AG08395 (cell line): Measurements from ENCODE around the gene DUSP15.
"Not testable (repeated sequence)": the region's sequence is repeated elsewhere in the genome, so short reads cannot be mapped to it uniquely, and the experiment has no call there.

Source experiments
- DNase-seq: peaks from one replicate; pipeline ENCODE4 v3.0.0; 2012; ENCODE audit warnings: mixed read lengths, low spot score

DUSP15 gene, protein sequence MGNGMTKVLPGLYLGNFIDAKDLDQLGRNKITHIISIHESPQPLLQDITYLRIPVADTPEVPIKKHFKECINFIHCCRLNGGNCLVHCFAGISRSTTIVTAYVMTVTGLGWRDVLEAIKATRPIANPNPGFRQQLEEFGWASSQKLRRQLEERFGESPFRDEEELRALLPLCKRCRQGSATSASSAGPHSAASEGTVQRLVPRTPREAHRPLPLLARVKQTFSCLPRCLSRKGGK

DNA sequence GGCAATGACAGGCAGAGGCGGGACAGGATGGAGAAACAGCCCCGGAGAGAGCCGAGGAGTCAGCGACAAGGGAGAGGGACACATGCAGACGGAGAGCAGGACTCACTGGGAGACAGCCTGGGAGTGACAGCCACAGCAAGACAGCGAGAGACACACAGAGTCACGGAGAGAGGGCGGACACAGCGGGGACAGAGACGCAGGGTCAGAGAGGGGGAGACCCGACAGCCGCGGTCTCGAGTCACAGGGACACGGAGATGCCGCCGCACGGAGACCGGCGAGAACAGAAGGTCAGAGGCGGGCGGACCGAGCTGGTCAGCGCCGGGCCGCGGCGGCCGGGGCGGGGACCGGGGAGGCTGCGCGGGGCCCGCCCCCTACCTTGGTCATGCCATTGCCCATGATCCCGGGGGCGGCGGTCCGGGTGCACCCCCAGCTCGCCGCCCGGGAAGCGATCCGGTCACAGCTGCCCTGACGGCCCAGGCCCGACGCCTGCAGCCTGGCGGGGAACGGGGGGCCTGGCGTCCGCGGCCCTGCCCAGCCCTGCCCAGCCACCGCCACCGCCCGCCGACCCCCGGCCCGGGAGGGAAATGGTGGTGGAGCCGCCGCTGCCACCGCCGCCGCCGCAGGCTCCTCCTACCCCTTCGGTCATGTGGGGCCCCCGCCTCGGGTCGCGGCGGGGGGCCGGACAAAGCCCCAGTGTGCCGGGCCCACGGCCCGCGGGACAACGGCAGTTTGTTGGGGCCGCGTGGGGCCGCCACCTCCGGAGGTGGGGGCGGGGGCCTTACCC, at the start of gene DUSP15, which contains the start of gene TTLL9:
TSS of gene DUSP15 (minus strand) at position 586 of the 784 bp plus-strand sequence. CDS start at position 396, 190 bp downstream.
TSS of gene TTLL9 (plus strand) at position 693 of the 784 bp plus-strand sequence. CDS start 493 bp downstream, outside the sequence.
- DNase-seq = peak; percentile 31

- DNase-seq = no peak
These were observed 49.3 kb upstream of the DUSP15 start for GRCh38 chr20:31919410-31920155.

GRCh38 chr20:31918466-31919105, 48.3 kb upstream of the DUSP15 start:
- no peak for DNase-seq

DNA sequence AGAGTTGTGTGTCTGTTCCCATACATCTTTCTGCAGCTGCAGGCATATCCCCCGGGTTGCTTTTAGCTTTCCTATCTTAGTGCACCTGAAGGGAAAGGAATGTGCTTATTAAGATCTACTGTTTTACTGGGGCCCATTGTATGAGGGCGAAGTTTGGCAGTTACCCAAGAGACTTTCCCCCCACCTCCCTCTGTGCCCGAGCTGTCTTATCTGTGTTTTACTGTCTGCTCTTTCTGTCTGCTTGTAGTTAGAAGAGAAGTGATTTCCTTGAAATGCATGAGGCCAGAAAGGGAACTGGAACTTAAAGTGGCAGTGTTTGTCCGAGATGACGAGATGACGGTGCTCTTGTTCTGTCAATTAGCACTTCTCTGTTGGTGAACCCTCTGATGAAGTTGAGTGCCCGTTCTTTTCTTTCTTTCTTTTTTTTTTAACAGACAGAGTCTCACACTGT, 47.7 kb upstream of the DUSP15 start:
- DNase-seq = not testable (repeated sequence)

DNA sequence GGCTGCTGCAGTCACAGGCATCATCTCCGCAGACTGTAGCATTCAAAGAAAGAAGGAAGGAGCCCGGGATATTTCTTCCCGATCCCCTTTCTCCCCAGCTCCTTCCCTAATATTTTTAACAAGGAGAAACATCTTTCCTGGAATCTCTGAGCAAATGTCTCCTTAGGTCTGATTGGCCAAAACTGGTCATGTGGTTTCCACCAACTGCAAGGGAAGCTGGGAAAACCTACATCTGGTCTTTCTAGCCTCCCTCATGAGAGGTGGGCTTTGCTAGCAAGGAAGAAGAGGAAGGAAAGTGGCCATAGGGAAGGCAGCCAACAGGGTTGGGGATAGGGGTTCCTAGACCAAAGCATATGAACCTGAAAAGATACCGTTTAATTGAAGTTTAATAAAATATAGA, 46.4 kb upstream of the DUSP15 start:
- no peak for DNase-seq

GRCh38 chr20:31915491-31916280, 45.4 kb upstream of the DUSP15 start:
- no peak for DNase-seq

GRCh38 chr20:31914170-31914569, 43.8 kb upstream of the DUSP15 start:
- no peak for DNase-seq

DNA sequence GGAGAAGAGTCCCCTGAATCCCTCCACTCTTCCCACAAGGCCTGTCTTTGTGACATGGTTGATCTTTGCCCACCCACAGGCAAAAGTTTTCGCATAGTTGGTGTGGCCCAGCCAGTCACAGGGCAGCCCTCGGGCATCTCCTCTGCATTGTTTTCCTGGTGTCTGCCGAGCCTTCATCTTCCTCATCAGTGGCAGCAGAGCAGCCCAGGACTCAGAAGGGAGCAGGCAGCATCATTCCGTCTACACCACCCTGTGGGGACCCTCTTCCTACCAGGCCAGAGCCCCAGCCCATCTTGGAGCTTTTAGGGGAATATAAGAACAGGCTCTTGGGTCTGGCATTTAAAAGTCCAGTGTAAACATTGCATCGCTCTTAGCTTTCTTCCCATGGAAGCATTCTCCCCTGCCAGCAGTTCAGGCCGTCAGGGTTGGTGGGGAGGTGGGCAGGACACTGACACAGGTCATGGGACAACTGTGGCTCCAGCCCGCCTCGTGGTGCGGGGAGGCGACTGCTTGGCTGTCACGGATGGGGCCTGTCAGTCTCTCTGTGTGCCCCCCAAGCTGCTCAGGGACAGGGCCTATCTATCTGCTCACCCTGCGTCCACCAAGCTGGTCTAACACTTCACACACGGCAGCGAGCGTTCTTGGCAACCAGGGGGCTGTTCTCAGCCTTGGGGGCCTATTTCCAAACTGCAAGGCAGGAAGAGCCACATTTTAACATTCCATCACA, 43.3 kb upstream of the DUSP15 start:
- DNase-seq = no peak

- DNase-seq = no peak
These were observed 39.9 kb upstream of the DUSP15 start for GRCh38 chr20:31910071-31910803.

GRCh38 chr20:31909253-31910070, 39.1 kb upstream of the DUSP15 start:
- no peak for DNase-seq

GRCh38 chr20:31908424-31908823, 38.1 kb upstream of the DUSP15 start:
- DNase-seq = no peak

DNA sequence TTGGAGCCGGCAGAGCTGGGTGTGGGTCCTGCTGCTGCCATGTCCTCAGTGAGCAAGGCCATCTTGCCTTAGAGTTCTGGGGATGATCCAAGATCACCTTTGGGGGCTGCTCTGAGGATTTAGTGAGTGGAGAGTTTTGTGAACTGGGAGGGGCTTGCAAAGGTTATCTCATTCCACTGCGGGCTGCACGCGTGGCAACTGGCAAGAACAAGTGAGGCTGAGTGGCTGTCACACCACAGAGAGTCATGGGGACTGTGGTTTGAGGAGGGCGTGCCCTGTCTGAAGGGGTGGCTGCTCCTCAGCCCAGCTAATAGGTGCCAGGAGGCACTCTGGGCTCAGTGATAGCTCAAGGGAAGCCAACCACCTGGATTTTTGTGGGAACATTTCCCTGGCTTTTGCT, 37.7 kb upstream of the DUSP15 start:
- DNase-seq = no peak

DNA sequence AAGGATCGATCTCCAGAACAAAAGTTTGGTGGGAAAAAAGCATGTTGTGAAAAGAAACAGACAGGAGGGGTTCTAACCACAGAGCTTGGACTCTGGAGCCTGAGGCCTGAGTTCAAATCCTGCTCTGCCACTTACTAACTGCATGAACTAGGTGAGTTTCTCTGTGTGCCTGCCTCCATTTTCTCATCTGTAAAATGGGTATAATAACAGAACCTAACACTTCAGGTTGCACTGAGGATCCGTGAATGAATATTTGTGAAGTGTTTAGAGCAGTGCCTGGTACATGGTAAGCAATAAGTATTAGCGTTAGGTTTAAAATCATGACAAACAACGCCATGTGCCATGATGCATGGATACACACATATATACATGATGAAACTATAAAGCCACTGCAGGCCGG, 36.7 kb upstream of the DUSP15 start:
- DNase-seq = no peak

GRCh38 chr20:31906001-31906400, 35.7 kb upstream of the DUSP15 start:
- DNase-seq = no peak

GRCh38 chr20:31903627-31904386, 33.5 kb upstream of the DUSP15 start:
- DNase-seq = no peak

DNA sequence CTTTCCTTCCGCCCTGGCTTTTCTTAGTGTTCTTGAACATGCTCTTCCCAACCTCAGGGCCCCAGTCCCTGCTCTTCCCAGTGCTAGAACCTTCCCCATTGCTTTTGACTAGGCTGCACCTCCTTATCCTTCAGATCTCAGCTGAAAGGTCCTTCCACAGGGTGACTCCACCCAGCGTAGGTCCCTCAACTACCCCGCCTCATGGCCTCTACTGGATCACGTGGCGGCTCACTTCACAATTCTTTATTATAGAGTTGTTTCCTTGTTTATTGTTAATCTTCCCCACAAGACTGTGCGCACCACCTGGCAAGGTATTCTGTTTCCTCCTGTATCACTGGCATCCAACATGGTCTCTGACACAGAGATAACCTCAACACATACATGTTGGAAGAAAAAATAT, 31.3 kb upstream of the DUSP15 start:
- no peak for DNase-seq

- no peak for DNase-seq
These were observed 27.2 kb upstream of the DUSP15 start for GRCh38 chr20:31897541-31897940.

DNA sequence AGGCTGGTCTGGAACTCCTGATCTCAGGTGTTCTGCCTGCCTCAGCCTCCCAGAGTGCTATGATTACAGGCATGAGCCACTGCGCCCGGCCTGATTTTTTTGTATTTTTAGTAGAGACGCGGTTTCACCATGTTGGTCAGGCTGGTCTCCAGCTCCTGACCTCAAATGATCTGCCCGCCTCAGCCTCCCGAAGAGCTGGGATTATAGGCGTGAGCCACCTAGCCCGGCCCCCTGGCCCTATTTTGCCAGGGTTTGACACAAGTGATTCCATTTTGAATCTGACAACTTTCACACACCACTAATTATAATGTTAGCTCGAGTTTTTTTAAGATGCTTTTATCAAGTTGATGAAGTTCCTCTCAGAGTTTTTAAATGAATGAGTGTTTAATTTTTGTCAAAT, 25.7 kb upstream of the DUSP15 start:
- no peak for DNase-seq
